SU-DHL-6 (cell line): ENCODE data around the gene MCU.

Experiments
- CTCF ChIP-seq: fragments of 200-600 bp; sonication (generic); IDR thresholded peaks from one replicate; pipeline ENCODE4 v1.5.1; 2017; ENCODE audit warnings: antibody characterized with exemption, mild to moderate bottlenecking, low read length, moderate library complexity; ENCODE audit not compliant: insufficient read depth, poor library complexity, severe bottlenecking
- EZH2phosphoT487 ChIP-seq: fragments of 200-600 bp; sonication (generic), shearing (Covaris generic); conservative IDR thresholded peaks from 2 replicates; pipeline ENCODE4 v1.6.1; 2018; ENCODE audit warnings: mild to moderate bottlenecking, antibody characterized with exemption, low read length, moderate library complexity, mixed read lengths

GRCh38 chr10:72800741-72801092 is 108.8 kb downstream of the MCU start:
- TF ChIP-seq CTCF, result no peak
- no peak for TF ChIP-seq EZH2phosphoT487
